Measurements from ENCODE around the gene C1RL.

Gene C1RL

DNA sequence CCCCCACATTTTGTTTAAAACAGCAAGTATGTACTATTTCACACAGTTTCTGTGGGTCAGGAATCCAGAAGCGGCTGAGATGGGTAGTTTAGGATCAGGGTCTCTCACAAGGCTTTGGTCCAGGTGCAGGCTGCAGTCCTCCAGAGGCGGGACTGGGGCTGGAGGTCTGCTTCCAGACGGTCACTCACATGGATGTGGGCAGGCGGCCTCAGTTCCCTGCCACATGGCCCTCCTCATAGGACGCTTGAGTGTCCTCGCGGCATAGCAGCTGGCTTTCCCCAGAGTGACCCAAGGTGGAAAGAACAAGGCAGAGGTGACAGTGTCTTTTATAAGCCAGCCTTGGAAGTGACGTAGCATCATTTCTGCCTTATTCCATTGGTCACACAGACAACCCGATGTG is 7.9 kb upstream of the C1RL start:
- no peak overlapping the region for H2AFZ ChIP-seq (ENCODE audit: low read length)
- no peaks in the 10 kb centered on the region for H3K79me2 ChIP-seq (ENCODE audit: low read length)
- H4K20me1 ChIP-seq (ENCODE audit: insufficient read depth, low read length): no peaks in the 10 kb centered on the region
- no peaks in the 10 kb centered on the region for H3K9me3 ChIP-seq (replicated peaks; ENCODE audit: insufficient read depth, low read length)
- H3K4me1 ChIP-seq (ENCODE audit: low read length): 0 out of 2 replicates have a peak, but pooled peaks cover 9% of the 10 kb centered on the region
- no peaks in the 10 kb centered on the region for H3F3A ChIP-seq (ENCODE audit: insufficient read depth, low read length)
- DNase-seq: no peak
- TF ChIP-seq EZH2phosphoT487 (IDR thresholded peaks at IDR 0.05; ENCODE audit: low read length) (no peak), EZH2 (optimal IDR thresholded peaks at IDR 0.05; ENCODE audit: low read depth, low read length) (no peak)
- TF ChIP-seq, protein P1, sequence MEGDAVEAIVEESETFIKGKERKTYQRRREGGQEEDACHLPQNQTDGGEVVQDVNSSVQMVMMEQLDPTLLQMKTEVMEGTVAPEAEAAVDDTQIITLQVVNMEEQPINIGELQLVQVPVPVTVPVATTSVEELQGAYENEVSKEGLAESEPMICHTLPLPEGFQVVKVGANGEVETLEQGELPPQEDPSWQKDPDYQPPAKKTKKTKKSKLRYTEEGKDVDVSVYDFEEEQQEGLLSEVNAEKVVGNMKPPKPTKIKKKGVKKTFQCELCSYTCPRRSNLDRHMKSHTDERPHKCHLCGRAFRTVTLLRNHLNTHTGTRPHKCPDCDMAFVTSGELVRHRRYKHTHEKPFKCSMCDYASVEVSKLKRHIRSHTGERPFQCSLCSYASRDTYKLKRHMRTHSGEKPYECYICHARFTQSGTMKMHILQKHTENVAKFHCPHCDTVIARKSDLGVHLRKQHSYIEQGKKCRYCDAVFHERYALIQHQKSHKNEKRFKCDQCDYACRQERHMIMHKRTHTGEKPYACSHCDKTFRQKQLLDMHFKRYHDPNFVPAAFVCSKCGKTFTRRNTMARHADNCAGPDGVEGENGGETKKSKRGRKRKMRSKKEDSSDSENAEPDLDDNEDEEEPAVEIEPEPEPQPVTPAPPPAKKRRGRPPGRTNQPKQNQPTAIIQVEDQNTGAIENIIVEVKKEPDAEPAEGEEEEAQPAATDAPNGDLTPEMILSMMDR (IDR thresholded peaks at IDR 0.05; ENCODE audit: low read length): no peak
- H3K27ac ChIP-seq (ENCODE audit: low read length): no peak overlapping the region
- H3K4me2 ChIP-seq (ENCODE audit: low read depth, low read length): no peak overlapping the region
- H3K36me3 ChIP-seq (replicated peaks; ENCODE audit: insufficient read depth, low read length): no peaks in the 10 kb centered on the region
- no peak overlapping the region for H3K9ac ChIP-seq (ENCODE audit: low read length)
- H3K27me3 ChIP-seq (replicated peaks; ENCODE audit: insufficient read depth, low read length): no peaks in the 10 kb centered on the region
- H3K4me3 ChIP-seq (ENCODE audit: low read length): no peak overlapping the region
- no peaks in the 10 kb centered on the region for H3K9me2 ChIP-seq (replicated peaks; ENCODE audit: insufficient read depth, low read length)

DNA sequence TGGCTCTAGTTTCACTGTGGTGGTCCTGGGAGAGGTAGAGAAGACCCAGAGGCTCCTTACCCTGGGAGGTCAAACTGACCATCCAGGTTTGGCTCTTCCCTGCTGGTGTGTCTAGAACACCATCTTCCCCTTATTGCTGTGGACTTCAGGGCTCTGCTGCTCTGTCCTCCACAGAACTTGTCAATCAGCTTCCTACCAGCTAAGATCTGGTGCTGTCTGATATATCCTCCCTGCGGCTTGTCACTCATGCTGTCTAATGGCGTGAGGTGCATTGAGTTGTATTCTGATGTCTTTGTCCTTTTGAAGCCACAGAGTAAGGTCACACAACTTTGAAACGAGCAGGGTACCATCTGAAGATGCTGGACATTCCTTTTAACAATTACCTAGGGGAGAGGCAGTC is 7.2 kb upstream of the C1RL start:
- Histone ChIP-seq H3K27ac (ENCODE audit: low read length) (no peak overlapping the region), H3K9me3 (replicated peaks; ENCODE audit: insufficient read depth, low read length) (no peaks in the 10 kb centered on the region), H3K36me3 (replicated peaks; ENCODE audit: insufficient read depth, low read length) (no peaks in the 10 kb centered on the region), H3K4me2 (ENCODE audit: low read depth, low read length) (no peak overlapping the region), H4K20me1 (ENCODE audit: insufficient read depth, low read length) (no peaks in the 10 kb centered on the region), H3K4me1 (ENCODE audit: low read length) (0 out of 2 replicates have a peak, but pooled peaks cover 9% of the 10 kb centered on the region), H3F3A (ENCODE audit: insufficient read depth, low read length) (no peaks in the 10 kb centered on the region), H3K4me3 (ENCODE audit: low read length) (no peak overlapping the region), H3K79me2 (ENCODE audit: low read length) (no peaks in the 10 kb centered on the region), H3K27me3 (replicated peaks; ENCODE audit: insufficient read depth, low read length) (no peaks in the 10 kb centered on the region), H3K9me2 (replicated peaks; ENCODE audit: insufficient read depth, low read length) (no peaks in the 10 kb centered on the region), H3K9ac (ENCODE audit: low read length) (no peak overlapping the region), H2AFZ (ENCODE audit: low read length) (no peak overlapping the region)
- no peak for DNase-seq
- TF ChIP-seq EZH2phosphoT487 (IDR thresholded peaks at IDR 0.05; ENCODE audit: low read length) (no peak), EZH2 (optimal IDR thresholded peaks at IDR 0.05; ENCODE audit: low read depth, low read length) (no peak)
- TF ChIP-seq, protein P1 (IDR thresholded peaks at IDR 0.05; ENCODE audit: low read length): no peak

DNA sequence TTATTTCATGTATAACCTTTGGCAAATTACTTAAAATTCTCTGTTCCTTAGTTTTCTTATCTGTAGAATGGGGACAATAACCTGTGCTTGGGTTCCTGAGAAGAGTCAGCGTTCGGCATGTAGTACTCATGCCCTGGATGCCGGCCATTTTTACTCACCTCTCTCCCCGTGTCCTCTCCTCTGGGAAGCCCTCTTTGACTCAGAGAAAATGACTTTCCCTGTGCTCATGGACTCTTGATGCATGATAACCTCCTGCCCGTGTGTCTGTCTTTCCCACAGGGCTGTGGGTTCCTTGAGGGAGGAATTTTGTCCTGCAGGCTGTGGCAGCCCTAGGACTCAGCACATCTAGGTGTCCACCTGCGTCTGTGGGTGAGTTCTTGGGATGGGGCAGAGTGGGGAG is 5.8 kb upstream of the C1RL start:
- Histone ChIP-seq H2AFZ (ENCODE audit: low read length) (no peak overlapping the region), H3K36me3 (replicated peaks; ENCODE audit: insufficient read depth, low read length) (no peaks in the 10 kb centered on the region), H3K4me3 (ENCODE audit: low read length) (no peak overlapping the region), H3F3A (ENCODE audit: insufficient read depth, low read length) (no peaks in the 10 kb centered on the region), H3K4me2 (ENCODE audit: low read depth, low read length) (no peak overlapping the region), H4K20me1 (ENCODE audit: insufficient read depth, low read length) (no peaks in the 10 kb centered on the region), H3K9ac (ENCODE audit: low read length) (no peak overlapping the region), H3K9me2 (replicated peaks; ENCODE audit: insufficient read depth, low read length) (no peaks in the 10 kb centered on the region), H3K9me3 (replicated peaks; ENCODE audit: insufficient read depth, low read length) (no peaks in the 10 kb centered on the region), H3K27ac (ENCODE audit: low read length) (no peak overlapping the region), H3K79me2 (ENCODE audit: low read length) (no peaks in the 10 kb centered on the region), H3K4me1 (ENCODE audit: low read length) (0 out of 2 replicates have a peak, but pooled peaks cover 9% of the 10 kb centered on the region), H3K27me3 (replicated peaks; ENCODE audit: insufficient read depth, low read length) (no peaks in the 10 kb centered on the region)
- no peak for DNase-seq
- TF ChIP-seq, protein P1 (IDR thresholded peaks at IDR 0.05; ENCODE audit: low read length): no peak
- TF ChIP-seq EZH2 (optimal IDR thresholded peaks at IDR 0.05; ENCODE audit: low read depth, low read length): no peak
- TF ChIP-seq EZH2phosphoT487 (IDR thresholded peaks at IDR 0.05; ENCODE audit: low read length): no peak

Data from MM.1S (cell line).